HG03442 (cell line): Measurements from ENCODE around the gene GPR39.
"Not testable (repeated sequence)": the region's sequence is repeated elsewhere in the genome, so short reads cannot be mapped to it uniquely, and the experiment has no call there.

Experiments
- ATAC-seq: cut with Tn5 transposase; IDR thresholded peaks from one replicate; pipeline ENCODE4 v1.9.1; 2021; ENCODE audit warnings: mild to moderate bottlenecking, moderate library complexity; ENCODE audit not compliant: unreplicated experiment

GPR39 gene

GRCh38 chr2:132488491-132488890, 71.9 kb downstream of the GPR39 start:
- ATAC-seq = no peak

GRCh38 chr2:132489150-132489549, 72.5 kb downstream of the GPR39 start:
- ATAC-seq = no peak

- ATAC-seq = no peak
Measured at GRCh38 chr2:132495881-132496280, 79.3 kb downstream of the GPR39 start.

GRCh38 chr2:132496555-132496954, 80.0 kb downstream of the GPR39 start:
- no peak for ATAC-seq

GRCh38 chr2:132497591-132497990, 81.0 kb downstream of the GPR39 start:
- ATAC-seq = no peak

- ATAC-seq = no peak
Measured at GRCh38 chr2:132503701-132504100, 87.1 kb downstream of the GPR39 start.

- ATAC-seq = no peak
Measured at GRCh38 chr2:132515010-132515409, 98.4 kb downstream of the GPR39 start.

GRCh38 chr2:132517386-132517785, 100.8 kb downstream of the GPR39 start:
- ATAC-seq = no peak

- no peak for ATAC-seq
Measured at GRCh38 chr2:132518302-132518701, 101.7 kb downstream of the GPR39 start.

- ATAC-seq = no peak
Measured at GRCh38 chr2:132519566-132519965, 103.0 kb downstream of the GPR39 start.

- ATAC-seq = no peak
Measured at GRCh38 chr2:132521341-132521740, 104.7 kb downstream of the GPR39 start.

- ATAC-seq = no peak
Measured at GRCh38 chr2:132522901-132523300, 106.3 kb downstream of the GPR39 start.

- not testable (repeated sequence) for ATAC-seq
Measured at GRCh38 chr2:132537061-132537460, 120.5 kb downstream of the GPR39 start.

- no peak for ATAC-seq
Measured at GRCh38 chr2:132538331-132538855, 121.8 kb downstream of the GPR39 start.

- no peak for ATAC-seq
Measured at GRCh38 chr2:132540166-132540565, 123.6 kb downstream of the GPR39 start.

- ATAC-seq = no peak
Measured at GRCh38 chr2:132542953-132543569, 126.5 kb downstream of the GPR39 start.

- no peak for ATAC-seq
Measured at GRCh38 chr2:132544006-132544630, 127.5 kb downstream of the GPR39 start.

- peak; percentile 61 for ATAC-seq
Measured at GRCh38 chr2:132547090-132547687, 130.6 kb downstream of the GPR39 start.

- ATAC-seq = no peak
Measured at GRCh38 chr2:132549935-132550670, 133.5 kb downstream of the GPR39 start.

GRCh38 chr2:132550946-132551345, 134.3 kb downstream of the GPR39 start:
- ATAC-seq = no peak

GRCh38 chr2:132557694-132558093, 141.1 kb downstream of the GPR39 start:
- no peak for ATAC-seq
